MM.1S (cell line): Measurements from ENCODE around the gene CCDC159.

Source experiments
- CTCF ChIP-seq: fragments of 300-600 bp; sonication (generic); IDR thresholded peaks from 2 replicates; pipeline ENCODE4 v1.5.1; 2016; ENCODE audit warnings: antibody characterized with exemption, low read length, mixed read lengths
- EZH2 ChIP-seq: fragments of 300-600 bp; sonication (generic); optimal IDR thresholded peaks from 2 replicates; pipeline ENCODE3; 2017; ENCODE audit warnings: low read depth, mild to moderate bottlenecking, antibody characterized with exemption, low read length, mixed read lengths
- EZH2phosphoT487 ChIP-seq: fragments of 300-600 bp; sonication (generic); IDR thresholded peaks from 2 replicates; pipeline ENCODE4 v1.6.1; 2018; ENCODE audit warnings: antibody characterized with exemption, low read length

GRCh38 chr19:11299946-11300810 lies 46.1 kb upstream of the CCDC159 start:
- no peak for TF ChIP-seq CTCF
- no peak for TF ChIP-seq EZH2
- no peak for TF ChIP-seq EZH2phosphoT487
